ENCODE measurements around the gene UTS2.

- no peak for TF ChIP-seq ESRRA (CRISPR knock-in tag; IDR thresholded peaks at IDR 0.05; ENCODE audit: borderline replicate concordance)
- no peak for TF ChIP-seq EMX1 (CRISPR knock-in tag; IDR thresholded peaks at IDR 0.05)
- TF ChIP-seq ZNF423 (CRISPR knock-in tag; IDR thresholded peaks at IDR 0.05), result no peak
- no peak for TF ChIP-seq CTCF (IDR thresholded peaks at IDR 0.05)
- TF ChIP-seq CREB1 (CRISPR knock-in tag; IDR thresholded peaks at IDR 0.05), result no peak
- no peak for TF ChIP-seq NR3C1 (CRISPR knock-in tag; conservative IDR thresholded peaks at IDR 0.05; ENCODE audit: low read depth)
- no peak for TF ChIP-seq IRF1 (CRISPR knock-in tag; IDR thresholded peaks at IDR 0.05)
- no peak for TF ChIP-seq ZBTB43 (CRISPR knock-in tag; IDR thresholded peaks at IDR 0.05)
- no peak for TF ChIP-seq ATF1 (CRISPR knock-in tag; IDR thresholded peaks at IDR 0.05)
- no peak for TF ChIP-seq NR2C2 (CRISPR knock-in tag; IDR thresholded peaks at IDR 0.05)
- TF ChIP-seq ETV6 (CRISPR knock-in tag; IDR thresholded peaks at IDR 0.05), result no peak
- TF ChIP-seq SP1 (CRISPR knock-in tag; conservative IDR thresholded peaks at IDR 0.05), result no peak
- no peak for TF ChIP-seq TP53 (CRISPR knock-in tag; IDR thresholded peaks at IDR 0.05)
- TF ChIP-seq ATF3 (CRISPR knock-in tag; conservative IDR thresholded peaks at IDR 0.05), result no peak
Measured at GRCh38 chr1:7846656-7847055, 6.2 kb downstream of the UTS2 start.

All from WTC11 (cell line).